H4 (cell line): ENCODE data around the gene KRTAP19-2. TPM values are rescaled to one million over a fixed set of nuclear protein-coding genes. Genes with fewer than 3 reads are reported as not detected.

Source experiments
- total RNA-seq: library from RNA; depleted of rRNA; stranded (reverse); fragments of >200 nt; shearing (Covaris generic); gene quantifications from 2 replicates; pipeline ENCODE4 v1.2.3, GENCODE V29; 2014; rRNA removed

The KRTAP19-2 gene
- total RNA-seq, 1 experiment from 2014 or later, result not detected

Other genes with a start within 250 kb of the KRTAP19-2 start
- gene KRTAP24-1, start 204.5 kb downstream of the KRTAP19-2 start, total RNA-seq, result not detected in 2 replicates
- not detected in 2 replicates for gene KRTAP25-1, start 197.9 kb downstream of the KRTAP19-2 start, total RNA-seq
- gene KRTAP26-1, start 167.1 kb downstream of the KRTAP19-2 start, total RNA-seq, result not detected in 2 replicates
- gene KRTAP27-1, start 149.7 kb downstream of the KRTAP19-2 start, total RNA-seq, result not detected in 2 replicates
- not detected in 2 replicates for gene KRTAP23-1, start 138.8 kb downstream of the KRTAP19-2 start, total RNA-seq
- not detected in 2 replicates for gene KRTAP13-2, start 115.2 kb downstream of the KRTAP19-2 start, total RNA-seq
- gene KRTAP13-1, start 91.4 kb downstream of the KRTAP19-2 start, total RNA-seq, result not detected in 2 replicates
- not detected in 2 replicates for gene KRTAP13-3, start 61.5 kb downstream of the KRTAP19-2 start, total RNA-seq
- not detected in 2 replicates for gene KRTAP13-4, start 57.2 kb downstream of the KRTAP19-2 start, total RNA-seq
- not detected in 2 replicates for gene KRTAP15-1, start 47.2 kb downstream of the KRTAP19-2 start, total RNA-seq
- gene KRTAP19-1, start 7.1 kb downstream of the KRTAP19-2 start, total RNA-seq, result not detected in 2 replicates
- not detected in 2 replicates for gene KRTAP19-3, start 4.6 kb upstream of the KRTAP19-2 start, total RNA-seq
- gene KRTAP19-4, start 9.7 kb upstream of the KRTAP19-2 start, total RNA-seq, result not detected in 2 replicates
- gene KRTAP19-5, start 14.7 kb upstream of the KRTAP19-2 start, total RNA-seq, result not detected in 2 replicates
- gene KRTAP19-6, start 54.4 kb upstream of the KRTAP19-2 start, total RNA-seq, result not detected in 2 replicates
- gene KRTAP19-7, start 73.9 kb upstream of the KRTAP19-2 start, total RNA-seq, result not detected in 2 replicates
- gene KRTAP22-2, start 103.0 kb upstream of the KRTAP19-2 start, total RNA-seq, result not detected in 2 replicates
- not detected in 2 replicates for gene KRTAP6-3, start 105.0 kb upstream of the KRTAP19-2 start, total RNA-seq
- not detected in 2 replicates for gene KRTAP6-2, start 111.5 kb upstream of the KRTAP19-2 start, total RNA-seq
- gene KRTAP22-1, start 113.7 kb upstream of the KRTAP19-2 start, total RNA-seq, result not detected in 2 replicates
- not detected in 2 replicates for gene KRTAP6-1, start 126.5 kb upstream of the KRTAP19-2 start, total RNA-seq
- not detected in 2 replicates for gene KRTAP20-1, start 129.0 kb upstream of the KRTAP19-2 start, total RNA-seq
- not detected in 2 replicates for gene KRTAP20-4, start 133.2 kb upstream of the KRTAP19-2 start, total RNA-seq
- not detected in 2 replicates for gene KRTAP20-2, start 147.8 kb upstream of the KRTAP19-2 start, total RNA-seq
- gene KRTAP20-3, start 155.4 kb upstream of the KRTAP19-2 start, total RNA-seq, result not detected in 2 replicates
- gene KRTAP21-3, start 231.3 kb upstream of the KRTAP19-2 start, total RNA-seq, result not detected in 2 replicates